Stimulated activated CD4-positive, alpha-beta T cell treated with anti-CD3 and anti-CD28 coated beads, Interleukin-12 subunit alpha, Interleukin-12 subunit beta, amount 100 ng/mL, for 48 hours (primary cell): ENCODE data around the gene DAB1.

Experiments
- DNase-seq, 3 donors: peaks; one replicate each; pipeline ENCODE4 v3.0.0-alpha.2; 2020; ENCODE audit warnings: low read depth in 2 of 3, low spot score in 1 of 3

DAB1 gene

GRCh38 chr1:57172040-57172439 is 251.8 kb downstream of the DAB1 start:
- no peak for DNase-seq

GRCh38 chr1:57167997-57168396 is 255.9 kb downstream of the DAB1 start:
- DNase-seq = no peak

GRCh38 chr1:57165546-57165945 is 258.3 kb downstream of the DAB1 start:
- no peak for DNase-seq

- no peak for DNase-seq
These were observed 259.3 kb downstream of the DAB1 start for GRCh38 chr1:57164584-57164983.

GRCh38 chr1:57163789-57164188 is 260.1 kb downstream of the DAB1 start:
- DNase-seq = no peak

GRCh38 chr1:57163325-57163724 is 260.5 kb downstream of the DAB1 start:
- no peak for DNase-seq

GRCh38 chr1:57162607-57163261 is 261.1 kb downstream of the DAB1 start:
- no peak for DNase-seq

GRCh38 chr1:57160594-57160993 is 263.3 kb downstream of the DAB1 start:
- DNase-seq = no peak

GRCh38 chr1:57158604-57158998 is 265.3 kb downstream of the DAB1 start:
- DNase-seq = no peak

- no peak for DNase-seq
These were observed 265.8 kb downstream of the DAB1 start for GRCh38 chr1:57157818-57158603.

GRCh38 chr1:57156907-57157306 is 267.0 kb downstream of the DAB1 start:
- no peak for DNase-seq

GRCh38 chr1:57146100-57146499 is 277.8 kb downstream of the DAB1 start:
- no peak for DNase-seq

- DNase-seq = no peak
These were observed 280.9 kb downstream of the DAB1 start for GRCh38 chr1:57142999-57143398.

GRCh38 chr1:57142169-57142568 is 281.7 kb downstream of the DAB1 start:
- no peak for DNase-seq

GRCh38 chr1:57138432-57139078 is 285.3 kb downstream of the DAB1 start:
- DNase-seq = no peak

GRCh38 chr1:57137980-57138379 is 285.9 kb downstream of the DAB1 start:
- no peak for DNase-seq

- no peak for DNase-seq
These were observed 289.1 kb downstream of the DAB1 start for GRCh38 chr1:57134803-57135202.

- DNase-seq = no peak
These were observed 290.2 kb downstream of the DAB1 start for GRCh38 chr1:57133686-57134085.

GRCh38 chr1:57132993-57133622 is 290.8 kb downstream of the DAB1 start:
- DNase-seq = no peak

GRCh38 chr1:57131701-57132394 is 292.0 kb downstream of the DAB1 start:
- no peak for DNase-seq

- DNase-seq = no peak
These were observed 292.6 kb downstream of the DAB1 start for GRCh38 chr1:57131257-57131656.
